SJCRH30 (cell line): Measurements from ENCODE around the gene ZNF410. TPM values are rescaled to one million over a fixed set of nuclear protein-coding genes. Genes with fewer than 3 reads are reported as not detected.

Source experiments
- DNase-seq, 2 experiments: peaks; one replicate each; pipeline ENCODE4 v3.0.0-alpha.2; 2015 to 2020
- H3K27ac ChIP-seq: fragments of 250-450 bp; sonication (Bioruptor Pico); 2 replicates; pipeline ENCODE4 v1.5.1; 2020; ENCODE audit warnings: mild to moderate bottlenecking, moderate library complexity
- H3K27me3 ChIP-seq: fragments of 250-450 bp; sonication (Bioruptor Pico); 2 replicates; pipeline ENCODE4 v1.5.1; 2020; ENCODE audit warnings: mild to moderate bottlenecking, moderate library complexity
- H3K36me3 ChIP-seq: fragments of 250-450 bp; sonication (Bioruptor Pico); 2 replicates; pipeline ENCODE4 v1.5.1; 2020; ENCODE audit warnings: mild to moderate bottlenecking, moderate library complexity
- H3K4me1 ChIP-seq: fragments of 250-450 bp; sonication (Bioruptor Pico); 2 replicates; pipeline ENCODE4 v1.5.1; 2020; ENCODE audit warnings: mild to moderate bottlenecking, moderate library complexity
- H3K4me3 ChIP-seq: fragments of 250-450 bp; sonication (Bioruptor Pico); 2 replicates; pipeline ENCODE4 v1.5.1; 2020; ENCODE audit warnings: mild to moderate bottlenecking, moderate library complexity
- H3K9me3 ChIP-seq: fragments of 250-450 bp; sonication (Bioruptor Pico); replicated peaks from 2 replicates; pipeline ENCODE4 v1.5.1; 2020; ENCODE audit warnings: mild to moderate bottlenecking, moderate library complexity
- total RNA-seq: library from RNA; depleted of rRNA; stranded (reverse); fragments of >200 nt; shearing (Covaris generic); gene quantifications from 2 replicates; pipeline ENCODE4 v1.2.3, GENCODE V29; 2014; rRNA removed

ZNF410 gene
- total RNA-seq, 1 experiment from 2014 or later = 58.0 TPM

DNA sequence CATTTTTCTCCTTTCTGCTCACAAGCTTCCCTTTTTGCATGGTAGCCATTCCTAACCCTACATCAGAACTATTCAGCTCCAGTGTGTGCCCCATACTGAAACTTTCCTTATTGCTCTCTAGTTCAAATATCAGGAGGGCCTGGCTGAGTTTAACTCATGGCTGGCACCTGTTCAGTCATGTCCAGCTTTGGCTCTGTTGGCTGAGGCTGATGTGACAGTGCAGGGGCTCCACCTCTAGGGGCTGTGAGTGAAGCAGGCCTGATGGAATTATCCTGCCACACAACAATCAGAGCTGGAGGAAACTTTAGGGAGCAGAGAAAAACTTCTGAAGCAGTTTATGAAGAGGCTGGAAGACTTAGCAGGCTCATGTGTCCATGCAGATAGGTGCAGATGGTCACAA, 71.9 kb downstream of the ZNF410 start:
- DNase-seq = peak; percentile 70 to 83
- Histone ChIP-seq H3K36me3 (peaks cover 29% of the 10 kb centered on the region), H3K27ac (0 out of 2 replicates have a peak overlapping the region, but pooled peaks have one; percentile 26), H3K4me1 (peaks cover 18% of the 10 kb centered on the region), H3K27me3 (no peaks in the 10 kb centered on the region), H3K9me3 (no peaks in the 10 kb centered on the region), H3K4me3 (no peak overlapping the region)

- no peak for DNase-seq
- H3K9me3 ChIP-seq = no peaks in the 10 kb centered on the region
- H3K4me3 ChIP-seq = no peak overlapping the region
- H3K4me1 ChIP-seq = peaks cover 18% of the 10 kb centered on the region
- no peak overlapping the region for H3K27ac ChIP-seq
- peaks cover 24% of the 10 kb centered on the region for H3K36me3 ChIP-seq
- H3K27me3 ChIP-seq = no peaks in the 10 kb centered on the region
These were observed 74.5 kb downstream of the ZNF410 start for GRCh38 chr14:73961192-73961591.

- no peaks in the 10 kb centered on the region for H3K9me3 ChIP-seq
- H3K36me3 ChIP-seq = peaks cover 16% of the 10 kb centered on the region
These were observed 78.6 kb downstream of the ZNF410 start for GRCh38 chr14:73965216-73965615.

DNA sequence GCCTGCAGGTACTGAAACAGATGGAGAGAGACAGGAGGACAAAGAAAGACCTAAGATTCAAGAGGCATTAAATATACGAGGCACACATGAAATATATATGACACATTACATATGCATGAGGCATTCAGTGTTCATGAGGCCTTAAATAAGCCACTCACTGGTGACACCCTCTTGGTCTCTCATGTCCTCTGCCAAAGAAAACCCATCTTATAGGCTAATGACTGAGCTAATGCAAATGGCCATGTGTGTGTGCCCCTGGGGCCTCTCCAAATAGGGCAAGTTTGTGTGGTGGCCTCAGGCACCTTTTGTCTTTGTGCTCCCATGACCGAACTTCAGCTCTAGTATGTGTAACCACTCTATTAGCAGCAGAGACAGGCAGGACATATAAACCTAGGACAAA, 82.2 kb downstream of the ZNF410 start:
- Histone ChIP-seq H3K36me3 (no peaks in the 10 kb centered on the region), H3K4me1 (peaks cover 8% of the 10 kb centered on the region), H3K4me3 (no peak overlapping the region), H3K27me3 (no peaks in the 10 kb centered on the region), H3K9me3 (no peaks in the 10 kb centered on the region), H3K27ac (no peak overlapping the region)
- DNase-seq = no peak

More at GRCh38 chr14:73965216-73965615, 78.6 kb downstream of the ZNF410 start:
- H3K4me3 ChIP-seq = no peak overlapping the region
- H3K27ac ChIP-seq = no peak overlapping the region
- H3K27me3 ChIP-seq = no peaks in the 10 kb centered on the region
- no peak for DNase-seq
- peaks cover 9% of the 10 kb centered on the region for H3K4me1 ChIP-seq

DNA sequence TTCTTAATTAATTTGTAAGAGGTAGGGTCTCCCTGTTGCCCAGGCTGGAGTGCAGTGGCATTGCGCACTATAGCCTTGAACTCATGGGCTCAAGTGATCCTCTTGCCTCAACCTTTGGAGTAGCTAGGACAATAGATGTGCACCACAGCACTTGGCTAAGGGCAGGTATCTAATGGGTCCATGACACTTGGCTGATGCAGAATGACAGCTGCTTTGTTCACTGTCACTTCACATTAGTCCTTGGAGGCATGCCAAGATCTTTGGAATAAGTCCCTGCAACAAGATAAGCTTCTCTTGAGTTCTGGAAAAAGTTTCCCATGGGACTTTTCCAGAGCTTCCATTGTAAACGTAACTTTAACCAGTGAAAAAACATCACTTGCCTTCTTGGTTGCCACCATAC, 86.8 kb downstream of the ZNF410 start:
- Histone ChIP-seq H3K27me3 (no peaks in the 10 kb centered on the region), H3K4me3 (no peak overlapping the region), H3K27ac (peak overlapping the region; percentile 14; the same call in 1 of the 2 replicates), H3K4me1 (peaks cover 9% of the 10 kb centered on the region), H3K36me3 (no peaks in the 10 kb centered on the region), H3K9me3 (no peaks in the 10 kb centered on the region)
- peak; percentile 72 to 90 for DNase-seq

GRCh38 chr14:73976125-73976524, 89.5 kb downstream of the ZNF410 start:
- H3K36me3 ChIP-seq = no peaks in the 10 kb centered on the region
- H3K27me3 ChIP-seq = no peaks in the 10 kb centered on the region
- peaks cover 9% of the 10 kb centered on the region for H3K4me1 ChIP-seq
- H3K27ac ChIP-seq = no peak overlapping the region
- DNase-seq = no peak
- H3K9me3 ChIP-seq = no peaks in the 10 kb centered on the region
- H3K4me3 ChIP-seq = no peak overlapping the region

GRCh38 chr14:73977896-73978295, 91.2 kb downstream of the ZNF410 start:
- H3K27ac ChIP-seq = no peak overlapping the region

More at GRCh38 chr14:73977896-73978295, 91.2 kb downstream of the ZNF410 start:
- no peaks in the 10 kb centered on the region for H3K27me3 ChIP-seq
- H3K9me3 ChIP-seq = no peaks in the 10 kb centered on the region
- no peak overlapping the region for H3K4me3 ChIP-seq
- peaks cover 9% of the 10 kb centered on the region for H3K4me1 ChIP-seq
- DNase-seq = no peak
- H3K36me3 ChIP-seq = no peaks in the 10 kb centered on the region

Other genes with a start within 250 kb of the ZNF410 start
- 10.3 and 14.7 TPM in 2 replicates for gene DNAL1, start 241.9 kb upstream of the ZNF410 start, total RNA-seq
- 11.0 and 11.3 TPM in 2 replicates for gene PNMA1, start 172.5 kb upstream of the ZNF410 start, total RNA-seq
- 3.8 and 5.4 TPM in 2 replicates for gene PTGR2, start 35.0 kb upstream of the ZNF410 start, total RNA-seq
- 0.94 and 1.1 TPM in 2 replicates for gene FAM161B, start 63.2 kb downstream of the ZNF410 start, total RNA-seq
- gene COQ6, start 63.4 kb downstream of the ZNF410 start, total RNA-seq = 11.9 and 14.0 TPM in 2 replicates
- 7.3 and 8.4 TPM in 2 replicates for gene ENTPD5, start 132.4 kb downstream of the ZNF410 start, total RNA-seq
- 0.66 and 0.95 TPM in 2 replicates for gene BBOF1, start 132.5 kb downstream of the ZNF410 start, total RNA-seq
- 13.2 and 14.2 TPM in 2 replicates for gene ALDH6A1, start 197.6 kb downstream of the ZNF410 start, total RNA-seq
- 20.5 and 21.3 TPM in 2 replicates for gene LIN52, start 198.1 kb downstream of the ZNF410 start, total RNA-seq